HEK293 (cell line): ENCODE measurements around the gene CCP110.

Experiments
- BCL6B ChIP-seq: fragments of 450-650 bp; formaldehyde crosslinking; IDR thresholded peaks from 2 replicates; pipeline ENCODE4 v1.5.1; 2017; ENCODE audit warnings: missing biosample characterization, missing genetic modification characterization
- EGR2 ChIP-seq: fragments of 450-650 bp; formaldehyde crosslinking; IDR thresholded peaks from 2 replicates; pipeline ENCODE4 v1.5.1; 2016; ENCODE audit warnings: low read depth, missing biosample characterization, missing genetic modification characterization
- KLF9 ChIP-seq: fragments of 450-650 bp; formaldehyde crosslinking; IDR thresholded peaks from 2 replicates; pipeline ENCODE4 v1.5.1; 2016; ENCODE audit warnings: missing biosample characterization, missing genetic modification characterization, low read depth
- PBX3 ChIP-seq: sonication (generic); formaldehyde crosslinking; IDR thresholded peaks from 2 replicates; pipeline ENCODE4 v1.8.1; 2022; ENCODE audit warnings: mild to moderate bottlenecking, moderate library complexity, missing genetic modification reagents
- PRDM1 ChIP-seq: fragments of 450-650 bp; formaldehyde crosslinking; IDR thresholded peaks from 2 replicates; pipeline ENCODE4; 2016; ENCODE audit warnings: missing biosample characterization, missing genetic modification characterization
- REPIN1 ChIP-seq: fragments of 450-650 bp; formaldehyde crosslinking; IDR thresholded peaks from 2 replicates; pipeline ENCODE4 v1.5.1; 2017; ENCODE audit warnings: missing biosample characterization, missing genetic modification characterization, low read depth
- REST ChIP-seq: fragments of 450-650 bp; formaldehyde crosslinking; IDR thresholded peaks from 2 replicates; pipeline ENCODE4 v1.5.1; 2016; ENCODE audit warnings: missing biosample characterization, missing genetic modification characterization
- YY1 ChIP-seq: fragments of 450-650 bp; formaldehyde crosslinking; IDR thresholded peaks from 2 replicates; pipeline ENCODE4 v1.5.1; 2018; ENCODE audit warnings: missing biosample characterization, missing genetic modification characterization
- ZBTB10 ChIP-seq: fragments of 450-650 bp; formaldehyde crosslinking; IDR thresholded peaks from 2 replicates; pipeline ENCODE4 v1.5.1; 2016; ENCODE audit warnings: missing biosample characterization, missing genetic modification characterization
- ZBTB44 ChIP-seq: fragments of 450-650 bp; IDR thresholded peaks from 2 replicates; pipeline ENCODE4 v1.5.1; 2018; ENCODE audit warnings: missing biosample characterization, mild to moderate bottlenecking, missing genetic modification characterization
- ZFP3 ChIP-seq: fragments of 450-650 bp; formaldehyde crosslinking; IDR thresholded peaks from 2 replicates; pipeline ENCODE4 v1.5.1; 2016; ENCODE audit warnings: low read depth, missing biosample characterization, missing genetic modification characterization
- ZFP37 ChIP-seq: fragments of 450-650 bp; formaldehyde crosslinking; IDR thresholded peaks from 2 replicates; pipeline ENCODE4 v1.5.1; 2016; ENCODE audit warnings: missing biosample characterization, missing genetic modification characterization
- ZIC2 ChIP-seq: fragments of 450-650 bp; formaldehyde crosslinking; IDR thresholded peaks from 2 replicates; pipeline ENCODE4 v1.5.1; 2016; ENCODE audit warnings: missing biosample characterization, missing genetic modification characterization
- ZNF184 ChIP-seq: fragments of 450-650 bp; IDR thresholded peaks from 2 replicates; pipeline ENCODE4 v1.5.1; 2018; ENCODE audit warnings: missing biosample characterization, mild to moderate bottlenecking, missing genetic modification characterization
- ZNF24 ChIP-seq: fragments of 450-650 bp; formaldehyde crosslinking; IDR thresholded peaks from 2 replicates; pipeline ENCODE4 v1.5.1; 2016; ENCODE audit warnings: missing biosample characterization, missing genetic modification characterization
- ZNF274 ChIP-seq, 2 experiments: fragments of 200-500 bp in 1 of 2; fragments of 450-650 bp in 1 of 2; sonication (Bioruptor generic) in 1 of 2; formaldehyde crosslinking in 1 of 2; IDR thresholded peaks; 2 replicates each; pipeline versions ENCODE4 v1.5.1 to v1.6.1; 2014 to 2016; ENCODE audit warnings: borderline replicate concordance in 1 of 2, inconsistent platforms in 1 of 2, low read length in 1 of 2, missing biosample characterization in 1 of 2, missing genetic modification characterization in 1 of 2
- ZNF280C ChIP-seq: fragments of 450-650 bp; formaldehyde crosslinking; IDR thresholded peaks from 2 replicates; pipeline ENCODE4 v1.5.1; 2016; ENCODE audit warnings: missing biosample characterization, missing genetic modification characterization
- ZNF404 ChIP-seq: fragments of 450-650 bp; formaldehyde crosslinking; IDR thresholded peaks from 2 replicates; pipeline ENCODE4 v1.5.1; 2017; ENCODE audit warnings: missing biosample characterization, missing genetic modification characterization
- ZNF501 ChIP-seq: fragments of 450-650 bp; formaldehyde crosslinking; IDR thresholded peaks from 2 replicates; pipeline ENCODE4 v1.5.1; 2016; ENCODE audit warnings: missing biosample characterization, missing genetic modification characterization
- ZNF561 ChIP-seq: fragments of 450-650 bp; IDR thresholded peaks from 2 replicates; pipeline ENCODE4 v1.5.1; 2018; ENCODE audit warnings: missing biosample characterization, missing genetic modification characterization, borderline replicate concordance
- ZNF623 ChIP-seq: fragments of 450-650 bp; formaldehyde crosslinking; IDR thresholded peaks from 2 replicates; pipeline ENCODE4 v1.5.1; 2016; ENCODE audit warnings: missing biosample characterization, missing genetic modification characterization
- ZNF629 ChIP-seq: fragments of 450-650 bp; formaldehyde crosslinking; IDR thresholded peaks from 2 replicates; pipeline ENCODE4 v1.5.1; 2017; ENCODE audit warnings: missing biosample characterization, missing genetic modification characterization
- ZNF645 ChIP-seq: fragments of 450-650 bp; formaldehyde crosslinking; IDR thresholded peaks from 2 replicates; pipeline ENCODE4; 2016; ENCODE audit warnings: missing biosample characterization, missing genetic modification characterization

Gene CCP110

GRCh38 chr16:19555186-19555937, 31.6 kb downstream of the CCP110 start, which contains the start of gene VPS35L (continued):
- TF ChIP-seq REST (tag by site-specific recombination), result 0 out of 2 replicates have a peak, but pooled peaks have one; percentile 33
- 0 out of 2 replicates have a peak, but pooled peaks have one; percentile 31 for TF ChIP-seq KLF9
- peak; percentile 44; the same call in 1 of the 2 replicates for TF ChIP-seq PBX3 (CRISPR knock-in tag)
- TF ChIP-seq ZFP3, result no peak
- no peak for TF ChIP-seq ZFP37 (tag by site-specific recombination)
- no peak for TF ChIP-seq REPIN1 (tag by site-specific recombination)
- peak; percentile 54; the same call in 1 of the 2 replicates for TF ChIP-seq EGR2 (tag by site-specific recombination)
- peak; percentile 76 for TF ChIP-seq ZNF24 (tag by site-specific recombination)
- peak; percentile 25; the same call in 1 of the 2 replicates for TF ChIP-seq ZNF501 (tag by site-specific recombination)
- TF ChIP-seq ZNF280C (tag by site-specific recombination), result no peak
- no peak for TF ChIP-seq PRDM1
- TF ChIP-seq ZNF623, result no peak
- 0 out of 2 replicates have a peak, but pooled peaks have one; percentile 13 for TF ChIP-seq ZBTB44 (tag by site-specific recombination)
- no peak for TF ChIP-seq ZNF645 (tag by site-specific recombination)
- no peak for TF ChIP-seq ZNF404 (tag by site-specific recombination)
- TF ChIP-seq ZBTB10, result peak; percentile 94
- TF ChIP-seq BCL6B (tag by site-specific recombination), result no peak
- TF ChIP-seq ZNF561 (tag by site-specific recombination), result peak; percentile 74
- TF ChIP-seq ZNF184 (tag by site-specific recombination), result no peak
- no peak for TF ChIP-seq ZNF274 (IDR thresholded peaks at IDR 0.05; ENCODE audit: low read length)
- no peak for TF ChIP-seq ZNF274 (tag by site-specific recombination; IDR thresholded peaks at IDR 0.05; ENCODE audit: borderline replicate concordance)
- TF ChIP-seq YY1, result peak; percentile 100
- TF ChIP-seq ZNF629 (tag by site-specific recombination), result peak; percentile 97
- peak; percentile 41 for TF ChIP-seq ZIC2 (tag by site-specific recombination)
